ENCODE data around the gene ARL6IP4.

The ARL6IP4 gene

DNA sequence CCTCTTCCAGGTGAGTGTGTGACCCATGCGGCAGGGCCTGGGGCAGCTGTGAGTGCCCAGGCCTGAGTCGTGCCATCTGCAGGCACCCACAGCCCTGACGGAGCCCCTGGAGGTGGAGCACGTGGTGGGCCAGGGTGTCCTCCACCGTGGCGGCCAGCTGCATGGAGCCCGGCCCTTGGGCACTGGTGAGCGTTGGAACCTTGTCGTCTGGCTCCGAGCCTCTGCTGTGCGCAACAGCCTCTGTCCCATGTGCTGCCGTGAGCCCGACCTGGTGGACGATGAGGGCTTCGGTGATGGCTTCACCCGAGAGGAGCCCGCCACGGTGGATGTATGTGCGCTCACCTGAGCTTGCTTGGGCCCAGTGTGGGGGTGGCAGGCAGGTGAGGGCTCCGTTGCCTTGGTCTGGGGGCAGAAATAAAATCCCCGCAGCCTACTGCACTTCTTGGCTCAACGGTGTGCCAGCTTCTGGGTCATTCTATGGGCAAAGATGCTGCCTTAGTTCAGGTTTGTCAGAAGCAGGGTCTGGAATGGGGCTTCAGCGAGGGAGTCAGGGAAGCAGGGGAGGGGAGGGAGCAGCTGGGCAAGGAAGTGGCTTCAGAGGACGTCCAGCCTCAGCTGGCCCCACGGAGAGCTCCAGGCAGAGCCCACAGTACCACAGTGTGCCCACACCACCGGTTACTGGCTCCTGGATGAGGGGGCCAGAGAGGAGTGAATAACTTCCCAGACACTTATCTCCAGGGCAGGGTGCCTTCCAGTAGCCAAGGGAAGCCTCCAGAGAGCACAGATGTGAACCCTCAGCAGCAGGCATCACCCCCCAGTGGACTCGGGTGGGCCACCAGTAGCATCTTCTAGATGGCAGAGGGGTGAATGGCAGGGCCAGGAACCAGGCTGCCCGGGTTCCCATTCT is 1.2 kb upstream of the ARL6IP4 start:
- H3K4me1 Mint-ChIP-seq (ENCODE audit: low read depth), result peaks cover 66% of the 10 kb centered on the region
- no peak for DNase-seq
- H3K27ac Mint-ChIP-seq, result peak overlapping the region; percentile 93
- H3K36me3 Mint-ChIP-seq (ENCODE audit: low read depth), result peaks cover 73% of the 10 kb centered on the region
- H3K9me3 Mint-ChIP-seq, result no peaks in the 10 kb centered on the region
- peak overlapping the region; percentile 93 for H3K4me3 Mint-ChIP-seq
- H3K27me3 Mint-ChIP-seq, result no peaks in the 10 kb centered on the region

GRCh38 chr12:122979908-122980182 is 636 bp upstream of the ARL6IP4 start:
- Mint-ChIP-seq H3K4me1 (ENCODE audit: low read depth) (peaks cover 69% of the 10 kb centered on the region), H3K9me3 (no peaks in the 10 kb centered on the region)

GRCh38 chr12:122981036-122981471 is 573 bp downstream of the ARL6IP4 start:
- no peak for DNase-seq
- Mint-ChIP-seq H3K4me1 (ENCODE audit: low read depth) (peaks cover 64% of the 10 kb centered on the region), H3K9me3 (no peaks in the 10 kb centered on the region)

More at GRCh38 chr12:122979908-122980182, 636 bp upstream of the ARL6IP4 start:
- Mint-ChIP-seq H3K27ac (peak overlapping the region; percentile 93), H3K27me3 (no peaks in the 10 kb centered on the region), H3K36me3 (ENCODE audit: low read depth) (peaks cover 73% of the 10 kb centered on the region), H3K4me3 (peak overlapping the region; percentile 93)
- DNase-seq, result no peak

DNA sequence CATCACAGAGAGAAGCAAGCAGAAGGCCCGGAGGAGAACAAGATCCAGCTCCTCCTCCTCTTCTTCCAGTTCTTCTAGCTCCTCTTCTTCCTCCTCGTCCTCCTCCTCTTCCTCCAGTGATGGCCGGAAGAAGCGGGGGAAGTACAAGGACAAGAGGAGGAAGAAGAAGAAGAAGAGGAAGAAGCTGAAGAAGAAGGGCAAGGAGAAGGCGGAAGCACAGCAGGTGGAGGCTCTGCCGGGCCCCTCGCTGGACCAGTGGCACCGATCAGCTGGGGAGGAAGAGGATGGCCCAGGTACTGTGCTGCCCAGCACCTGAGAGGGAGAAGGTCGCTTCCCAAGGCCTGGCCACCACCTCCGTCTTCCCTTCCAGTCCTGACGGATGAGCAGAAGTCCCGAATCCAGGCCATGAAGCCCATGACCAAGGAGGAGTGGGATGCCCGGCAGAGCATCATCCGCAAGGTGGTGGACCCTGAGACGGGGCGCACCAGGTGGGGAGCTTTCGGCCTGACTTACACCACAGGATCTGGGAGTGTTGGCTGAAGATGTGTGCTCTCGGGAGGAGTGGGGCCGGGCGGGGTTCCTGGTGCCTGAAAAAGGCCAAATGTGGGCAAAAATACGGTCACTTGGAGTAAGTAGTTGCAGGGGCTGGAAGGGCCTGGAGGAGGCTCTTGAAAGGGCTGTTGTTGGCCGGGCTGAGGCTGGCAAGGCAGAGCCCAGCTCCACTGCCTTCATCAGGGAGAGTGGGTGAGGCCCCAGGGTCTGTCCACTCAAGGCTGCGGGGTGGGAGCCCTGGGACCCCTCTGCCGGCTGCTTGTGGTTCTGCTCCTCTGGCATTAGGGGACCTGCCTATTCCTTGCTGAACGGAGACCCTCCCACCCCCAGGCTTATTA is 1.4 kb downstream of the ARL6IP4 start:
- no peak for DNase-seq
- H3K9me3 Mint-ChIP-seq, result no peaks in the 10 kb centered on the region
- peak overlapping the region; percentile 91 for H3K27ac Mint-ChIP-seq
- H3K36me3 Mint-ChIP-seq (ENCODE audit: low read depth), result peaks cover 72% of the 10 kb centered on the region
- peak overlapping the region; percentile 93 for H3K4me3 Mint-ChIP-seq
- H3K4me1 Mint-ChIP-seq (ENCODE audit: low read depth), result peaks cover 56% of the 10 kb centered on the region
- H3K27me3 Mint-ChIP-seq, result no peaks in the 10 kb centered on the region

More at GRCh38 chr12:122981036-122981471, 573 bp downstream of the ARL6IP4 start:
- H3K27me3 Mint-ChIP-seq, result no peaks in the 10 kb centered on the region
- H3K4me3 Mint-ChIP-seq, result peak overlapping the region; percentile 93
- peaks cover 68% of the 10 kb centered on the region for H3K36me3 Mint-ChIP-seq (ENCODE audit: low read depth)
- peak overlapping the region; percentile 91 for H3K27ac Mint-ChIP-seq

DNA sequence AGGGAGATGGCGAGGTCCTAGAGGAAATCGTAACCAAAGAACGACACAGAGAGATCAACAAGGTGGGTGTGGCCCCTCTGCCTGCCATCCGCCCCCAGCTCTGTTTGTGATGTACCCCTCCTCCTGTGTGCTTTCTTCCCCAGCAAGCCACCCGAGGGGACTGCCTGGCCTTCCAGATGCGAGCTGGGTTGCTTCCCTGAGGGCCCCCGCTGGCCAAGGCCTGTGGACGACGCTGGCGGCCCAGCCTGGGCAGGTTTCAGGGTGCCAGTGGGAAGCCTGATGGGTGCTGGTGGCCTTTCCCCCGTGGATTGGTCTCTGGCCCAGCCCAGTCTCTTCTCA is 2.0 kb downstream of the ARL6IP4 start:
- no peak for DNase-seq
- H3K4me3 Mint-ChIP-seq, result peak overlapping the region; percentile 93
- peak overlapping the region; percentile 91 for H3K27ac Mint-ChIP-seq
- peaks cover 69% of the 10 kb centered on the region for H3K36me3 Mint-ChIP-seq (ENCODE audit: low read depth)
- H3K4me1 Mint-ChIP-seq (ENCODE audit: low read depth), result peaks cover 53% of the 10 kb centered on the region
- H3K9me3 Mint-ChIP-seq, result no peaks in the 10 kb centered on the region
- H3K27me3 Mint-ChIP-seq, result no peaks in the 10 kb centered on the region

DNA sequence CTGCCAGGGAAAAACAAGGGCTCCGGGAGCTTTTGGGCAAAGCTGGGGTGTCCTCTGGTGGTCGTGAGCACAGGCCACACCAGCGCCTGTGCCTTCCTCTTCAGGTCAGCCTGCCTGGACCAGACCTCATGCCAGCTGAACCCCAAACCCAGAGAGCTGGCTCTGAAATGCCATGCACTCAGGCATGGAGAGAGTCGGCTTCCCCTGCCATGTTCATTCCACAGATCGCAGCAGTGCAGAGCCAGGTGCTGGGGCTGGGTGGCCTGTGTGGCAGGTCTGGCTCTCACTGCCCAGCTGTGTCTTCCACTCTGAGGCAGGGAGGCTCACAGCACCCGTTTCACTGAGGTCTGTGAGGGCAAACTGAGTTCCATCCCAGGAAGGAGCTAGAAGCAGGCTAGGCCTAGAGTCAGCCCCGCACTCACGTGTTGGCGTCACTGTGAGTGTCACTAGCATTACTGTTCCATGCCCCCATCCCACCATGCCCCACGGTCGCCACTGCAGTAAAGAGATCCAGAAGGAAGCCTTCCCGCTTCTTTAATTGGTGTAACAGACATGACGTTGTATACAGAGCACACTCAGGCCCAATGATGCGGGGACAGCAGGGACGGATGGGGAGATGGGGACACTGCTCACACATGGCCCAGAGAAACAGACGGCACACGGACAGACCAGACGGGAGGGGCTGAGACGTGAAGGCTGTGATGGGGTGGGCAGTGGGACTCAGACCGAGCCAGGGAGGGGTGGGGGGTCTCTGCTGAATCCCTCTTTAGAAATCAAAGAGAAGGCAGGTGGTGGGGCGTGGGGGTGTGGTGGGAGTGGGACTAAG is 2.7 kb downstream of the ARL6IP4 start:
- Mint-ChIP-seq H3K27ac (peak overlapping the region; percentile 91), H3K27me3 (no peaks in the 10 kb centered on the region), H3K4me1 (ENCODE audit: low read depth) (peaks cover 47% of the 10 kb centered on the region), H3K36me3 (ENCODE audit: low read depth) (peaks cover 63% of the 10 kb centered on the region), H3K4me3 (peak overlapping the region; percentile 93), H3K9me3 (no peaks in the 10 kb centered on the region)
- no peak for DNase-seq

DNA sequence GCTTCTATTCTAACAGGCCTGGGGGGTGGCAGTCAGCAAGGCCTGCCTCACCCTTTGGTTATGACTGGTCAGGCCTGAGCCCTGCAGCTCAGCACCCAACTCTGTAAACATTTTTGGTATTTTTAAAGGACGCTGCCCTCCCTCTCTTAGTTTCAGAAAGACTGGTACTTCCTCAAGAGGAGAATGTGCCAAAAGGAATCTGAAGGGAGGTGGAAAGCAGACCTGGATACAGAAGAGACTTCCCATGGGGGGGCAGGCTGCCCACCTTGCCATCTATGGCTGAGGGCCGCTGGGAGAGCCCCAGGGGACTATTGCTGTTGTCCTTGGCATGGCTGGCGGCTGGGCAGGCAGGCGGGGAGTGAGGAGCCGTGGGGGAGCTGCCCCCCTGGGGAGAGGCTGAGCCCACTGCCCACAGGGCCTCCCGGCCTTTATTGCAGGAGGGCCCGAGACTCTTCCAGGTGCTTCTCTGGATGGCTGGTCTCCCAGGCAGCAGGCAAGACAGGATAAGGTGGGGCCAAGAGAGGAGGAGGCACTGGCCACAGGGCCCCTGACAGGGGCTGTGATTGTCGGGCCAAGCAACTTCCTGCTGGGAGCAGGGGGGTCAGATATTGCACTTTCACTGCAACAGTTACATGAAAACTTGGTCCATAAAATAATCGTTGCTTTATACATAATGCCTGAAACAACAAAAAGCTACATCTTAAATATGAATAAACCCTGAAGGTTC is 3.5 kb downstream of the ARL6IP4 start:
- no peaks in the 10 kb centered on the region for H3K27me3 Mint-ChIP-seq
- H3K4me3 Mint-ChIP-seq, result peak overlapping the region; percentile 93
- peak overlapping the region; percentile 91 for H3K27ac Mint-ChIP-seq
- peaks cover 44% of the 10 kb centered on the region for H3K4me1 Mint-ChIP-seq (ENCODE audit: low read depth)
- peaks cover 61% of the 10 kb centered on the region for H3K36me3 Mint-ChIP-seq (ENCODE audit: low read depth)
- H3K9me3 Mint-ChIP-seq, result no peaks in the 10 kb centered on the region
- no peak for DNase-seq

- no peak for DNase-seq
- no peak overlapping the region for H3K4me3 Mint-ChIP-seq
- H3K27me3 Mint-ChIP-seq, result no peaks in the 10 kb centered on the region
- no peaks in the 10 kb centered on the region for H3K9me3 Mint-ChIP-seq
- H3K27ac Mint-ChIP-seq, result peak overlapping the region; percentile 91
- peaks cover 36% of the 10 kb centered on the region for H3K4me1 Mint-ChIP-seq (ENCODE audit: low read depth)
- H3K36me3 Mint-ChIP-seq (ENCODE audit: low read depth), result peaks cover 57% of the 10 kb centered on the region
Measured at GRCh38 chr12:122984612-122985337, 4.3 kb downstream of the ARL6IP4 start.

- Mint-ChIP-seq H3K9me3 (no peaks in the 10 kb centered on the region), H3K36me3 (ENCODE audit: low read depth) (peaks cover 53% of the 10 kb centered on the region), H3K27me3 (no peaks in the 10 kb centered on the region), H3K4me1 (ENCODE audit: low read depth) (peaks cover 32% of the 10 kb centered on the region), H3K4me3 (no peak overlapping the region), H3K27ac (peak overlapping the region; percentile 91)
- DNase-seq, result no peak
Measured at GRCh38 chr12:122985338-122986257, 5.1 kb downstream of the ARL6IP4 start.

DNA sequence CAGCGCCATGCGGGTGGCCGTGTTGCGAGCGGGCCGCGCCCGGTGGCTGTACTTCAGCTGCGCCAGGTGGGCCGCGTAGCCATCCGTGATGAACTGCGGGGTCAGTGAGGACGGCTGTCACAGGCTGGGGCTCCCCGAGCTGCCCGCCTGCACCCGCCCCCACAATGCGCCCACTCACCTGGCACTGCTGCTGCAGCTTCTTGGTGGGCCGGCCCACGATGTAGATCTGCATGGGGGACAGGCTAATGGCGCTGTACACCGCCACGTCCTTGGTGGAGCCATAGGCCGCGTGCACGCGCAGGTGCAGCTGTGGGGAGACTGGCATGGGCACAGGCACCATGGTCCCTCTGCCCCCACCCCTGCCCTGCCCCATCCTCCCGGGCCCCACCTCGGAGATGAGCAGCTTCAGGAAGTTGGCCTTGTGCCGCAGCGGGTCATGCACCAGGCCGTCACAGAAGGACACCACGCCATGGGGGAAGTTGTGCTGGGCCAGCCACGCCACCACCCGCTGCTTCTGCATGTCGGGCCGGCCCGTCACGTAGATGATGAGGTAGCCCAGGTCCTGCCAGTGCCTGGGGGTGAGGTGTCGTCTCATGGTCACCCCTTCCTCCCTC is 5.9 kb downstream of the ARL6IP4 start:
- Mint-ChIP-seq H3K9me3 (no peaks in the 10 kb centered on the region), H3K4me1 (ENCODE audit: low read depth) (peaks cover 32% of the 10 kb centered on the region), H3K4me3 (no peak overlapping the region), H3K36me3 (ENCODE audit: low read depth) (peaks cover 49% of the 10 kb centered on the region), H3K27ac (no peak overlapping the region), H3K27me3 (no peaks in the 10 kb centered on the region)
- no peak for DNase-seq

- H3K27ac Mint-ChIP-seq, result peak overlapping the region; percentile 18
- H3K9me3 Mint-ChIP-seq, result no peaks in the 10 kb centered on the region
- DNase-seq, result no peak
Measured at GRCh38 chr12:122987086-122987951, 6.8 kb downstream of the ARL6IP4 start.

More at GRCh38 chr12:122987086-122987951, 6.8 kb downstream of the ARL6IP4 start:
- H3K27me3 Mint-ChIP-seq, result no peaks in the 10 kb centered on the region
- peaks cover 24% of the 10 kb centered on the region for H3K4me1 Mint-ChIP-seq (ENCODE audit: low read depth)
- H3K36me3 Mint-ChIP-seq (ENCODE audit: low read depth), result peaks cover 40% of the 10 kb centered on the region
- H3K4me3 Mint-ChIP-seq, result no peak overlapping the region

Data from activated T-cell treated with anti-CD3 and anti-CD28 coated beads, Interleukin-2, amount 50 U/mL, for 24 hours (primary cell).